ENCODE measurements around the gene RSBN1L.

The RSBN1L gene

GRCh38 chr7:77734659-77735421 lies 38.6 kb downstream of the RSBN1L start:
- DNase-seq = no peak

- no peak for DNase-seq
These were observed 39.2 kb downstream of the RSBN1L start for GRCh38 chr7:77735457-77735856.

- no peak for DNase-seq
These were observed 40.7 kb downstream of the RSBN1L start for GRCh38 chr7:77736991-77737390.

- no peak for DNase-seq
These were observed 42.1 kb downstream of the RSBN1L start for GRCh38 chr7:77738382-77738781.

GRCh38 chr7:77738871-77739270 lies 42.6 kb downstream of the RSBN1L start:
- no peak for DNase-seq

- DNase-seq = no peak
These were observed 44.0 kb downstream of the RSBN1L start for GRCh38 chr7:77740257-77740656.

- DNase-seq = no peak
These were observed 47.3 kb downstream of the RSBN1L start for GRCh38 chr7:77743518-77743917.

GRCh38 chr7:77745746-77746145 lies 49.5 kb downstream of the RSBN1L start:
- no peak for DNase-seq

GRCh38 chr7:77746164-77746823 lies 50.0 kb downstream of the RSBN1L start:
- no peak for DNase-seq

GRCh38 chr7:77746824-77747165 lies 50.5 kb downstream of the RSBN1L start:
- DNase-seq = no peak

- no peak for DNase-seq
These were observed 50.9 kb downstream of the RSBN1L start for GRCh38 chr7:77747178-77747577.

GRCh38 chr7:77747718-77748117 lies 51.5 kb downstream of the RSBN1L start:
- DNase-seq = no peak

GRCh38 chr7:77752016-77752415 lies 55.8 kb downstream of the RSBN1L start:
- DNase-seq = no peak

GRCh38 chr7:77753173-77753572 lies 56.9 kb downstream of the RSBN1L start:
- no peak for DNase-seq

GRCh38 chr7:77757589-77757988 lies 61.3 kb downstream of the RSBN1L start:
- DNase-seq = no peak

GRCh38 chr7:77759294-77759889 lies 63.1 kb downstream of the RSBN1L start:
- peak in 3 of 4 experiments; percentile 20 to 39 (median 27) for DNase-seq

GRCh38 chr7:77760809-77761453 lies 64.7 kb downstream of the RSBN1L start:
- DNase-seq = no peak

GRCh38 chr7:77765481-77765880 lies 69.2 kb downstream of the RSBN1L start:
- no peak for DNase-seq

- no peak for DNase-seq
These were observed 69.9 kb downstream of the RSBN1L start for GRCh38 chr7:77765906-77766800.

- DNase-seq = no peak
These were observed 70.7 kb downstream of the RSBN1L start for GRCh38 chr7:77766801-77767605.

GRCh38 chr7:77770316-77770715 lies 74.1 kb downstream of the RSBN1L start:
- no peak for DNase-seq

- no peak for DNase-seq
These were observed 75.6 kb downstream of the RSBN1L start for GRCh38 chr7:77771901-77772300.

All from activated naive CD4-positive, alpha-beta T cell (primary cell).